ENCODE measurements around the gene SLC35D3. TPM values are rescaled to one million over a fixed set of nuclear protein-coding genes. Genes with fewer than 3 reads are reported as not detected.

The SLC35D3 gene
- polyA plus RNA-seq, 3 donors: not detected

Small RNA genes lying within 50 kb of the gene (small RNA-seq; reads per million reads assigned to genes)
- gene RF00019 (ENCODE audit: insufficient read length, low read depth) (not detected), gene RPL35AP3 (ENCODE audit: insufficient read length, low read depth) (not detected)

Other genes with a start within 250 kb of the SLC35D3 start
- 10 to 100 TPM in 2 of 3 donors, 1 to 10 TPM in 1; 9.6 to 12.0 (median 11.1) TPM for gene MAP3K5, start 129.8 kb upstream of the SLC35D3 start, polyA plus RNA-seq
- 1 to 10 TPM; 3.0 to 6.1 (median 3.9) TPM for gene PEX7, start 99.7 kb upstream of the SLC35D3 start, polyA plus RNA-seq
- not detected for gene IL20RA, start 122.7 kb downstream of the SLC35D3 start, polyA plus RNA-seq